Measurements from ENCODE around the gene POLE.
A peak's percentile ranks its signal among the peaks of the same experiment; 100 is the strongest.

POLE gene

DNA sequence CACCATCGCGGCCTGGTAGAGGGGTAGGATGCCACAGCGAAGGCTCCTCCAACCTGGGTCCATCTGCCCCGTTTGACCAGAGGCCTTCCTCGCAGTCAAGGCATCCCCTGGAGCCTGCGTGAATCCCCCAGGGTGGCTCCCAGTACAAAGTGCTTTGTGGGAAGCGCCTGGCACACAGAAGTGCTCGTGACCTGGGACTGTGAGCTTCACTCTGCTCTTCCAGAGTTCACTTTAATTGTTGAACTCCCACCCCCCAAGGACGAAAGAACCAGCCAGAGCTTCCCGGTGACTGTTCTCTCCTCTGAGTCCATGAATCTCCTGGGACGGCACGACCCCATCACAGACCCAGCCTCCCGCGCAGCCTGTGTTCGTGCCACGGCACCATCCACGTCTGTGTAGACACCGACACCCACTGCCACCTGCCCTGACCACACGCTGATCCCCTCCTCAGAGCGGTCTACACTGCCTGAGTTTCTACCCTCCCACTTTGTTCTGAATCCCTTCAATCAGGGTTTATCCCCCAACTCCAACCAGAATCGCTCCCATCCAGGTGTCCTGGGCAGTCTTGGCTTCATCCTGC is 52.6 kb downstream of the POLE start:
- no peak for DNase-seq (ENCODE audit: insufficient read length, low spot score)
- no peak for FAIRE-seq

DNA sequence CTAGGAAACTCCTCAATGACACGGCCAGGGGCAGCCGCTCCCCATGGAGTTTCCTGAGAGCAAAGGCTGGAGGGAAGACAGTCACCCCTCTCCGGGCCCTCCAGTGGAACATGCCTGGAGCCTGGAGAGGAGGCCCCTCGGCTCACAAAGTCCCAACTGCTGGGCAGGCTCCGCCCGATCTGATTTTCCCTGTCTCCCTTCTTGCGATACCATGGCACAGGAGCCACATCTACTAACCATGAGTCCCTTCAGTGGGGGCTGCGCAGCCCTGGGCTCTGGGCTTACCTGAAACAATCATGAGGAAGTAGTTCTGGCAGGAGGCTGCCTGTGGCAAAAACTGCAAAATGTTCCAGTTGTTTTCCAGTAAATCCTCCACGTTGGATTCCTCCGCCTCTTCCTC is 53.2 kb downstream of the POLE start:
- DNase-seq (ENCODE audit: insufficient read length, low spot score) (no peak), FAIRE-seq (no peak)

DNA sequence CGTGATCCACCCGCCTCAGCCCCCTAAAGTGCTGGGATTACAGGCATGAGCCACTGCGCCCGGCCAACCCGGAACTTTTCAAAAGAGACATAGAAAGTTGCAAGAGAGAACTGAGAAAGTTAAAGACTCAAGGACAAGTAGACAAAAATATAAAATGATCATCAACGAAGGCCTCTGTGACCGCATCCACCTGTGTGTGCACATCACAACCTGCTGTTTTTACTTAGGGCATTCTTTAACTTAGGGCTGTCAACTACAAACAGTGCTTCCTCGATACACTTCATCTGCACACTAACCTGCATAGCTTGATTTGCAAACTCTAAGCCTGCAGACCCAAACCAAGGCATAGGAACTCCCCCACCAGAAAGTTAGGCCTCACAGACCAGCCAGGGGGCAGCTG is 53.7 kb downstream of the POLE start:
- no peak for DNase-seq (ENCODE audit: insufficient read length, low spot score)
- FAIRE-seq, result no peak

DNA sequence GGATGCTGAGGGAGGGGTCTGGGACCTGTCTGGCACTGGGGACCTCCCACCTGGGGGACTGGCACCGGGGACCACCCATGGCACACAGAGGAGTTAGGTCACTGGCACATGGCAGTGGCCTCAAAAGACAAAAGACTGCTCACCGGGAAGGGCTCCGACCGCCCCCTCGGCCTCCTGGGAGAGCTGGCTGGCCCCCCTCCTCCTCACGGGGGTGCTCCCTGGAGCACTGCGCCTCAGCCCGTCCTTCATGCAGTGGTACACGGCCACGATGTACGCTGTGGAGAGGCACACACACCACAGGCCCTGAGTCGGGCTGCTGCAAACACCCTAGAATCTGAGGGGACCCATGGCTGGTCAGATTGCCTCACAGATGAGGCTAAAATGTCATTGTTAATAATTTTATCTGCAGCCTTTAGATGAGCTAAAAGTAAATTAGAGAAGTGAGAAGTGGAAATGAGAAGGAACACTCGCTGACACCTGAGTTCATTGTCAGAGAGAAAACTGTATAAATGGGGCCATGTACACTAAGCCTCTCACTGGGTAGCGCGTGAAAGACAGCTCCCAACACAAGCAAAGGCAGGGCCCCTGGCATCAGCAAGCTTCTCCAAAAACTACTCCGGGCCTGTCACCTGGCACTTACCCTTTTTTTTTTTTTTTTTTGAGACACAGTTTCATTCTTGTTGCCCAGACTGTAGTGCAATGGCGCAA is 54.5 kb downstream of the POLE start:
- DNase-seq (ENCODE audit: insufficient read length, low spot score), result no peak
- no peak for FAIRE-seq

DNA sequence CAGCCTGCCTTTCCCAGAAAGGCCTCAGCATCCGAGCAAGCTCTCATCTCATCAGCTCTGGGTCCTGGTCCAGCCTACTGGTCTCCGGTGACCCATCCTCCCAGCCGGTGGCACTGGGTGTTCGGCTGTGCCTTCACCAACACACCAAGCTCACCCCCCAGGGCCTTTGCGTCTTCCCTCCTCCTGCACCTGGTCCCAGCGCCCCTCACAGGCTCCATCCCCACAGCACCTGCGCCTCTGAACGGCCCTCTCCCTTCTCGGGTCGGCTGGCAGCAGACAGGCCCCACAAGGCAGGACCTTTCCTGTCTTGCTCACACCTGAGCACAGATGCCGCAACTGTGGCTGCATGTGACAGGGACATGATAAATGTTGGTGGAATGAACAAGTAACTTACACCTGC is 55.5 kb downstream of the POLE start:
- DNase-seq (ENCODE audit: insufficient read length, low spot score), result no peak
- no peak for FAIRE-seq

DNA sequence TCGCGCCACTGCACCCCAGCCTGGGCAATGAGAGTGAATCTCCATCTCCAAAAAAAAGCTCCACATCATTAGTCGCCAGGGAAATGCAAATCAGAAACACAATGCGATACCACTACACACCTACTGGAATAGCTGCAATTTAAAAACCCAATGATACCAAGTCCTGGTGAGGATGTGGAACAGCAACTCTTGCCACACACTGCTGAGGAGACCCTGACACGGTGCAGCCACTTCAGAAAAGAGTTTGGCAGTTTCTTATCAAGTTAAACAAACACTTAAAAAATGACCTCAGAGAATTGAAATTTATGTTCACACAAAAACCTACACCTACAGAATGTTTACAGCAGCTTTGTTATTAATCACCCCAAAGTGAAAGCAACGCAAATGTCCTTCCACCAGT is 56.5 kb downstream of the POLE start:
- peak; percentile 4 for FAIRE-seq
- no peak for DNase-seq (ENCODE audit: insufficient read length, low spot score)

DNA sequence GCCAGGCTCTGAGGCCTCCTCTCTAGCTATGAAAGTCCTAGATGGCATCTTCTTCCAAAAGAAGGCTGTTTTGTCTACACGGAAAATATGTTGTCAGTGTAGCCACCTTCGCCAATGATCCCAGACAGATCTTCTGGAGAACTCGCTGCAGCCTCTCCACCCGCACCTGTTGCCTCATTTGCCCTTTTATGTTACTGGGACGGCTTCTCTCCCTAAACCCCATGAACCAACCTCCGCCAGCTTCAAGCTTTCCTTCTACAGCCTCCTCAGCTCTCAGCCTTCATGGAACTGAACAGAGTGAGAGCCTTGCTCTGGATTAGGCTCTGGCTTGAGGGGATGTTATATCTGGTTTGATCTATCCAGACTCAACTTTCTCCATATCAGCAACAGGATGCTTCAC is 57.8 kb downstream of the POLE start:
- DNase-seq (ENCODE audit: insufficient read length, low spot score) (no peak), FAIRE-seq (no peak)

DNA sequence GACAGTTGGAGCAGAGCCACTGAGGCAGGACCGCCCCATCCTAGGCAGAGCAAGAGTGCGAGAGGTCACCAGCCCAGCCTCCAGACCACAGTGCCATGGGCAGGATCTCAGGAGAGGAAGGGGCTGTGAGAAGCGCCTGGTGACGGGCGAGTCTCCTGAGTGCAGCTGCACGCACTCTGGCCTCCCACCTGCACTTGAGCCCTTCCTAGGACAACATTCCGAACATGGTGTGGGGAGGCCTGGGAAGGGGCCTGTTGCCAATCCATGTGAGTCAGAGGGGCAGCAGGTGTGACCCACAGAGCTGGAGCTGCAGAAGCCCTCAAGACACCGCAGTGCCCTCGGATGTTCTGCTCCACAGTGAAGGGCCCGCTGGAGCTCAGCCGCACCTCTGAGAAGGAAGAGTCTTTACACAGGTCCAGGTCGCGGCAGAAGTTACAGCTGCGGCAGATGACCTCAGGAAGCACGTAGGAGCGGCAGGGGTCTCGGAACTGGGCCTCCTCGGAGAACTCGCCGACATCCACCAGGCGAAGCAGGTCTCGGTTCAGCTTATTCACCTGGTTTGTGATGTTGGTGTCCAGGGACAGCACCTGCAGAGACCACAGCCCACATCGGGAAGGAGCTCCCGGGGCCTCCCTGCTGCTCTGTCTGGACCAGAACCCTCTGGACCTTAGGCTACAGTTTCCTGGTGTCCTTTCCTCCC is 61.3 kb downstream of the POLE start:
- FAIRE-seq (no peak), DNase-seq (ENCODE audit: insufficient read length, low spot score) (no peak)

DNA sequence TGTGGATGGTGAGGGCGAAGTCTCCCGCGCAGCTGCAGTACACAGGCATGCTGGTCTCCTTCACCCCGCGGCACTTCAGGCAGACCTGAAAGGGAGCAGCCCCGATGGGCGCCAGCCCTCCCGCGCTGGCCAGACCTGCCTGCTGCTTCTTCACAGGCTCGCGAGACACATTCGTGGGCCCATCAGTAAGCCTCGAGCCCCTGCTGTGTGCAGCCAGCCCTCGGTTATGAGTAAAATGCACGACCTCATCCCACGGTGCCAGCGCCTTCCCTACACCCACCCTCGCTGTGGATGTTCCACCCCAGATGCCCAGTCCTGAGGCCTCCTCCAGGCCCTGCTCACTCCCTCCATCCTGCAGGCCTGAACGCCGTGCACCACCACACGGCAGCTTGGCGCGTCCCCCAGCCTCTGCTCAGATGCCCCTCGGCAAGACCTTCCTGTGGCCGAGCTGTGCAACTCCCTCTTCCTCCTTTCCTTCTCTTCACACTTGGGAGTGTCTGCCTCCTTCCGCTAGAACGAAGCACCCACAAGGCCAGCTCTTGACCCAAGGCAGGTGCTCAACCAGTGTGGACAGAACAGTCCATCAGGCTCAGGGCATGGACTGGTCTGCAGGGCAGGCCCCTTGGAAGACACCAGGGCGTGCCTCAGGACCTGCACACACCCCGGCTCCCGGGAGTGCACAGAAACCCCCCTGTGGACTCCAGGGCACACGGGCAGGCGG is 62.1 kb downstream of the POLE start:
- FAIRE-seq (no peak), DNase-seq (ENCODE audit: insufficient read length, low spot score) (no peak)

DNA sequence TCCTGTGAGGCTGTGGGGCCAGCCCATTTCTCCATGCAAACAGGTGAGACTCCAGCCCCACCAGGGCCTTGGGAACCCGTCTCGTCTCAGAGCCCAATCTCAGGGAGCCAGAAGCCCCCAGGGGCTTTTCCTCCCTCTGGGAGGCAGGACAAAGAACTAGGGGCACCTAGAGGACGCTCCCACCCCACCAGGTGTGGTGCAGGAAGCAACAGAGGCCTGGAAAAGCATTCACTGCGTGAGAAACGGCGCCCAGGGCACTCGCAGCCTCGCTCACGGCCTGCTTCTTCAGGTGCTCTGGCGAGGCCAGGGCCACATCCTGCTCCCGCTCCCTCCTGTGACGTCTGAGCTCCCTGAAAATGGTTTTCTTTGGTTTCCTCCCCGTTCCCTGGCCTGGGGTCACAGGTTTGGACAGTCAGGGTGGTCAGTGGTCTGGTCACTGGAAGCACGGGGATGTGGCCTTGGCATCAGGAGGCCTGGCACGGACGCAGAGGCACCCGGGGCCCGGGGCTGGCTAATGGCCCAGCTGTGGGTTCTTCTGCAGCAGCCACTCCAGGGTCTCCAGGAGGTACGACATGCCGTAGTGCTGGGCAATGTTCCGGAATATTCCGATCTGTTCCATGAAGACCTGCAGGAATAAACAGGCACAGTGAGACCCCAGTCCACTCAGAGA is 62.8 kb downstream of the POLE start:
- DNase-seq (ENCODE audit: insufficient read length, low spot score), result no peak
- no peak for FAIRE-seq

DNA sequence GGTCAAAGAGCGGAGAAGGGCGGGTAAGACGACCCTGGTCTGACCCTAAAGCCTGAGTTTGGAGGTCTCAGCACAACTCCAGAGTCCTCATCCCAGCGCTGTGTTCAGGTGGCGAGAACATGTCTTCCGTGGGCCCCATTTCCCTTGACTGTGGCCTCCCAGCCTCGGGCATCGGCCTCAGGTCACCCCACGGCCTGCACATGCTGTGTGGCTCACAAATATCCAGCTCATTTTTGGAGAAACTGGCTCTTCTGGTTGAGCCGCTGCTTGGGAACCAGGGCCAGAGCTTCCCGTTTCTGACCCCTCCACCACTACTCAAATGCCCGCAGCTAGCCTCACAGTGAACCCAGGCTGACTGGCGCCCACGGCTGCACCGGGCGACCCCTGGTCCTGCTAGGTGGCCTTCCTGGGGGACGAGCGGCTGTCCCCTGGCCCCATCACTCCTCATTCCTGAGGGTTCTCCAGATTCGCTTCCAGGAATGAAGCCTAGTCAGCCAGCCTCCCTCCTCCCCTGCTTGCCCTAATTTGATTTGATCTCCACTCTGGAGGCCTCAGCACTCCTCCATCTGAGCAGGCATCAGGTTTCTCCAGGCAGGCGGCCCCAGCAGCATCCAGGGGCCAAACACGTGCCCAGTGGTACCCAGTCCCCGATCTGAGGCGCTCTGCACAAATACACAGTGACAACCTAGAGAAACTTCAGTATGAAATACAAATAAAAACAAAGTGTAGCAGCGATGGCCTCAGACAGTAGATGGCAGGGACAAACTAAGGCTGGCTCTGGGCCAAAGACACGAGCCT is 63.9 kb downstream of the POLE start:
- FAIRE-seq, result no peak
- no peak for DNase-seq (ENCODE audit: insufficient read length, low spot score)

DNA sequence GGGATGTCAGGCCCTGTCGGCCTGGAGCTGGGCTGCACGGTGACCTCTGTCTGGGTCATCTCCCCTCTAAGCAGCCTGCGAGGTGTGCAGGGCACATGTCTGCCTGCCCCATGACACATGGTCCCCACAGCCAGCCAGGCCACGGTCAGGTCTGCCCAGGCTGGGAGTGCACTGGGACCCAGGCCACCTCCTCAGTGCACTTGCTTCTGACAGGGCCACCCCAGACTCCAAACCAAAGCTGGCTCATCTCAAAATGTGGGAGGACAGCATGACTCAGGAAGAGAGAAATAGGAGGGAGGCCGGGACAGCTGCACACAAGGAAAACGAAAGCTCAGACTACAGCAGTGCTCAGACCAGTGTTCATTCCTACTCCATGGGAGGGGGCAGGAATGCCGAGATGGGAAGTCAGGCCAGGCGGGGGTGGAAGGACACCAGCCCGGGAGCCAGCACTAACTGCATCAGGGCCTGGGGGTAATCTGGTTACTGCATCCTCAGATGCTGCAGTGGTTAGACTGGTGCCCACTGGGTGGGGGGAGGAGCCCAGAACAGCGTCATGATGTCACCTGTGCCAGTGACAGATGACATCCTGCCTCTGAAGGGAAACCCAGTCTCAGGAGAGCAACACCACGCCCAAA is 64.6 kb downstream of the POLE start:
- FAIRE-seq, result no peak
- DNase-seq (ENCODE audit: insufficient read length, low spot score), result peak; percentile 48

DNA sequence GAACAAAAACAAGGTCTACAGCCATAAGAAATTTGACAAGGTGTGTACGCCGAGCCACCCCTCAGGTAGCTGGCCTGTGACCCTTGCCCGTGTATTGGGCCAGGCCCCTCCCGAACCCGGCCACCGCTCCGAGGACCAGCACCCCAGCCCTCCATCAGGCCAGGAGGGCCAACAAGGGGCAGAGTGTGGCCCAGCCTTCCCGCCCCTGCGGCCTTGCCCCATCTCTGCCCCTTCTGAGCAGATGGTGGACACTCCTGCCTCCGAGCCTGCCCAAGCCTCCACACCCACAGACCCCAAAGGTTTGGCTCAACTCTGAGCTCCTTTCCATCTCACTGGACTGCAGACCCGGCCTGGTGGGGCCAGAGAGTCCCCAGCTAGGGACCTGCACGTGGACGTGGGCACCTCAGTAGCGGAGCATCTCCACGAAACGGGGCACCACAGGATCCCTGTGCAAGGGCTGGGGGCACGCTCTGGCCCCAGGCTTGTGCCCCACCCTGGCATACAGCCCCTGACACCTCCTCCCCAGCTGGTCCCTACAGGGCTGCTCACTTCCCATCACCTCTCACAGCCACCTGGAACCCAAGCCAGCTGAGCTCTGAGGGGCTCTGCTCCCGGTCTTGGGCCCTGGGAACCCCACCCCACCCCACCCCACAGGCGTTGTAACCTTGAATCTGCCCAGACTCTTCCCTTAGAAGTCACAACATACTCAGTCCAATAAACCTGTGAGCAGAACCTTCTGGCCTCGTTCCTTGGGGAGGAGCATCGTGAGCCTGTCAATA is 65.3 kb downstream of the POLE start:
- FAIRE-seq, result no peak

DNA sequence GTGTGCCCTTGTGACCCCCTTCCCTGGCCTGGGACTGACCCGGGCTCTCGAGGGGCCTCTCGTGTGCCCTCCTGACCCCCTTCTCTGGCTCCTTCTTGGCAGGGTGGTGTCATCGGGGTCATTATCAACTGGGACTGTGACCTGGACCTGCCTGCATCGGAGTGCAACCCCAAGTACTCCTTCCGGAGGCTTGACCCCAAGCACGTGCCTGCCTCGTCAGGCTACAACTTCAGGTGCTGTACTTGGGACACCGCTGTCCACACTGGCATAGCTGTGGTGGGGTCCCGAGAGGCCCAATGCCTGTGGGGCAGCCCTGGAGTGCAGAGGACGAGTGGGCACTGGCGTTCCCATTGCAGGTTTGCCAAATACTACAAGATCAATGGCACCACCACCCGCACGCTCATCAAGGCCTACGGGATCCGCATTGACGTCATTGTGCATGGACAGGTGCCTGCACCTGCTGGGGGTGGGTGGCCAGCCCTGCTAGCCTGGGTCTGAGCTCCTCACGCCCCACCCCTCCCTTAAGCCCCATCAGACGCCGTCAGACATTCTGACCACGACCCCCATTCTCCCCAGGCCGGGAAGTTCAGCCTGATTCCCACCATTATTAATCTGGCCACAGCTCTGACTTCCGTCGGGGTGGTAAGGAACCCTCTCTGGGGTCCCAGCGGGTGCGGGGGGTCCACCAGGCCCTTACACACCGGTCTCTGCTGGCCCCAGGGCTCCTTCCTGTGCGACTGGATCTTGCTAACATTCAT is 66.1 kb downstream of the POLE start:
- peak; percentile 71 for FAIRE-seq
- DNase-seq (ENCODE audit: insufficient read length, low spot score), result no peak

More for the DNA sequence above, 65.3 kb downstream of the POLE start:
- DNase-seq (ENCODE audit: insufficient read length, low spot score), result no peak

DNA sequence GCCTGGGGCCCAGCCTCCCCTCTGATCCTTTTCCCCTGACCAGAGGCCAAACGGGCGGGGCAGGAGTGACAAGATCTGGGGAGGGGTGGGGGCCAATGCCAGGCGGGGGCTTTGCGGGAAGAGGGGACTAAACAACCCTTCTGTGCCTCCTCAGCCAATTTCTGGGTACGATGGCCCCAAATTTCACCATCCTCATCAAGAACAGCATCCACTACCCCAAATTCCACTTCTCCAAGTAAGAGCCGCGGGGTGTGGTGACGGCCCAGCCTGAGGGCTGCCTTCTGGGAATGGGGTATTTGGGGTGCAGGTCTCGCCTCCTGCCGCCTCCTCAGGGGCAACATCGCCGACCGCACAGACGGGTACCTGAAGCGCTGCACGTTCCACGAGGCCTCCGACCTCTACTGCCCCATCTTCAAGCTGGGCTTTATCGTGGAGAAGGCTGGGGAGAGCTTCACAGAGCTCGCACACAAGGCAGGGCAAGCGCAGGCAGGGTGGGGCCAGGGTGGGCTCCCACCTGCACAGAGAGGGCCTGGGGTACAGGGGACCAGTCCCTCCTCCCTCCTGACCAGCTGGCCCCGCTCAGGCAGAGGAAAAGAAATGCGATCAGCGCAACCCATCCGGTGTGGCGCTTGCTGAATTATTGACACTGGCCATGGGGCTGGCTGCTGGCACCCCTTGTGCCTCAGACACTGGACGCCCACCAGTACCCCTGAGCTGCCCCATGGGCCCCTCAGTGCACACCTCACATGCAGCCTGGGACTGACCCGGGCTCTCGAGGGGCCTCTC is 66.8 kb downstream of the POLE start:
- DNase-seq (ENCODE audit: insufficient read length, low spot score) (no peak), FAIRE-seq (no peak)

DNA sequence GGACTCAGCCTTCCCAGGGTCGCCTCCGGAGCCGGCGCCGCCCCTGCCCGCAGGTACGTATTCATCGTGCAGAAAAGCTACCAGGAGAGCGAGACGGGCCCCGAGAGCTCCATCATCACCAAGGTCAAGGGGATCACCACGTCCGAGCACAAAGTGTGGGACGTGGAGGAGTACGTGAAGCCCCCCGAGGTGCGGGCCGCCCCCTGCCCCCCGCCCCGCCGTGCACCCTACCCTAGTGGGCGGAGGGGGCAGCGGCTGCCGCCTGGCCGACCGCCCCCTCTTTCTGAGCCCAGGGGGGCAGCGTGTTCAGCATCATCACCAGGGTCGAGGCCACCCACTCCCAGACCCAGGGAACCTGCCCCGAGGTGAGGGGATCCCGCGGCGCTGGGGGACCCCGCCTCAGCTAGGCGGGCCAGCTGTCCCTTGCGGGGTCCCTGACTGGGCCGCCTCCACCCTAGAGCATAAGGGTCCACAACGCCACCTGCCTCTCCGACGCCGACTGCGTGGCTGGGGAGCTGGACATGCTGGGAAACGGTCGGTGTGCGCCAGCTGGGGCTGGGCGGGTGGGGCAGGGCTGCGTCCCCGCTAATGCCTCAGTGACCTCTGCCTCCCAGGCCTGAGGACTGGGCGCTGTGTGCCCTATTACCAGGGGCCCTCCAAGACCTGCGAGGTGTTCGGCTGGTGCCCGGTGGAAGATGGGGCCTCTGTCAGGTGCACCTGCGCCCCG is 67.6 kb downstream of the POLE start:
- DNase-seq (ENCODE audit: insufficient read length, low spot score) (no peak), FAIRE-seq (no peak)

DNA sequence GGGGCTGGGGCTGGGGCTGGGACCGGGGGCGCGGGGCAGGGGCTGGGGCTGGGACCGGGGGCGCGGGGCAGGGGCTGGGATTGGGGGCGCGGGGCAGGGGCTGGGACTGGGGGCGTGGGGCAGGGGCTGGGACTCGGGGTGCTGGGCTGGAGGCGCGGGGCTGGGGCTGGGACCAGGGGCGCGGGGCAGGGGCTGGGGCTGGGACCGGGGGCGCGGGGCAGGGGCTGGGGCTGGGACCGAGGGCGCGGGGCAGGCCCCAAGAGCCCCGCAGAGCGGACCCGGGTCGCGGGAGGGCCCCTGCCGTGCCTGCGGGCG is 68.1 kb downstream of the POLE start:
- DNase-seq (ENCODE audit: insufficient read length, low spot score), result no peak
- FAIRE-seq, result no peak

All from HTR-8/SVneo (cell line).